A673 (cell line): ENCODE data around the gene WDR11.

Experiments
- CTCF ChIP-seq: fragments of 300-800, 200-600 bp; sonication (generic); conservative IDR thresholded peaks from 2 replicates; pipeline ENCODE4 v1.5.1; 2017; ENCODE audit warnings: low read depth, mild to moderate bottlenecking, antibody characterized with exemption, low read length, moderate library complexity, mixed read lengths
- EZH2 ChIP-seq: fragments of 200-600 bp; sonication (generic); IDR thresholded peaks from 2 replicates; pipeline ENCODE4 v1.6.1; 2017; ENCODE audit warnings: borderline replicate concordance, low read depth, mild to moderate bottlenecking, mixed read lengths, antibody characterized with exemption, low read length; ENCODE audit not compliant: poor library complexity, severe bottlenecking

GRCh38 chr10:120926611-120927010 lies 75.4 kb downstream of the WDR11 start:
- TF ChIP-seq CTCF (no peak), EZH2 (no peak)
